Hippocampal formation (tissue), 2 donors: ENCODE results near the gene TMEM127.
A peak's percentile ranks its signal among the peaks of the same experiment; 100 is the strongest.
"Not testable (repeated sequence)": the region's sequence is repeated elsewhere in the genome, so short reads cannot be mapped to it uniquely, and the experiment has no call there.

Experiments
- DNase-seq, 2 donors: peaks; one replicate each; lab custom pipeline; 2025; lab: John Stamatoyannopoulos, UW

The TMEM127 gene

GRCh38 chr2:96264086-96264485 lies 1.7 kb downstream of the TMEM127 start:
- no peak for DNase-seq

DNA sequence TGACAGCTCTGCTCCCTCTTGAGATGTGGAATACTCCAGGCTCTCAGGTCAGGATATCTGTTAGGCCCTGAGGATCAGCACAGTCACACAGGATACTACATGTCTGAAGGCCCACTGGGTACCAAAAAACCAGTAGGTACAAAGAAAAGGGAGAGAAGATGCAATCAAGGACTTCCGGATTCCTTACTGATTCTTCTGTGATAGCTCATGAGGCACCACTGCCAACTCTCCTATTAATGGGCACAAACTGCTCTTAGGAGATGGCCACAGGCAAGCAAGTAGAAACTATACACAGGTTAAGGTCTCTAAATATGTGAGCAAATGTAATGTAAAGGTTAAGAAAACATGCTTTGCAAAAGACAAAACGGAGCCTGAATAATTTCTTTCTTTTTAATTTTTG lies 3.5 kb downstream of the TMEM127 start:
- no peak for DNase-seq

- DNase-seq: no peak
These were observed 4.3 kb downstream of the TMEM127 start for GRCh38 chr2:96261328-96262003.

GRCh38 chr2:96260387-96261260 lies 5.2 kb downstream of the TMEM127 start:
- DNase-seq: no peak

DNA sequence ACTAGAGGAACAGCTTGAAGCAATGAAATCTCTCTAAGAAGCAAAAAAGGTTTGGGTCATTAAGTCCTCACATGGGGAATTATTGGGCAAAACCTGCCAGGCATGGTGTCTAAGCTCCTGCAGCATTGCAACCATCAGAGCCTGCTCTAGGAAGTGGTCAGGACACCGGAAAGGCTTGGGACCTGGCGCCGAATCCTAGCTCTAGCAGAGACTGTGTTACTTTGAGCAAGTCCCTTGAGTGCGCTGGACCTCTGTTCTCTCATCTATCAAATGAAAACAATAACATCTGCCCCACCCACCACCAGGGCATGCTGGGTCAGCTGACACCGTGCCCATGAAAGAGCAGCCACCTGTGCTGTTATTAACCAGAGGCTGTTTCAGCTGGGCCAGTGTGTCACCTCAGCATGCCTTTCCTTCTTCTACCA lies 6.3 kb downstream of the TMEM127 start:
- no peak for DNase-seq

DNA sequence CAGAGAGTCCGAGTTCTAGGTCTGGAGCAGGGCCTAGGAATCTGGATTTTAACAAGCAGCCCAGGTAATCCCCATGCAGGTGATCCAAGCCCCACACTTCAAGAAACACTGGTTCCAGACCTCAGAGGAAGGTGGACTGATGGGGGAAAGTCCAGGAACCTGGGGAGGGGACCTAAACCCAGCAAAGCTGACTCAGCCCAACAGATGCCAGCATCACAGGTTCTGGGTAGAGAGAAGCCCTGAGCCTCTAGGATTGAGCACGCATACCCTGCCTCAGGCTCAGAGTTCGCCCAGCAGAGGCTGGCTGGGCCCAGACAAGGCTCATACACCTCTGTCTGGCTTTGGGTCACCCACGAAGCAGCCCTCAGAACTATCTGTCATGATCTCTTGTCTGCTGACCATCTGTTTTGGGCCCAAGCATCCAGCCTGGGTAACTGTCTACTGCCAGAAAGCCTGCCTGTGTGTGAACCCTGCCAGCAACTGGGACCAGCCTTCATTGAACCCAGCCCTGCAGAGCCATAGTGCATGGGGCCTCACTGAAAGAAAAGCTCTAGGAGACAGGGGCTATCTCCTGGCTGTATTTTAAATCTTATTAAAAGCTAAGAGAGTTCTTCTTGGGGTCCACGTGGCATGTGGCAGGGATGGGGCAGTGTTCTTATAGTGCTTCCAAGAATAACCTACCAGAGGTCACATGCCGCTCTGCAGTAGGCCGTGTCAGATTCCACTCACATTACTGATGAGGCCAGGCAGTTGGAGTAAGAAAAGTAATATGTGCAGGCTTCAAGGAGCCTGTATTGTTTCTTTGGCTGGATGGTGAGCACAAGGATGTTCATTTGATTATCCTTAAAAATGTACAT lies 7.4 kb downstream of the TMEM127 start:
- DNase-seq: no peak

DNA sequence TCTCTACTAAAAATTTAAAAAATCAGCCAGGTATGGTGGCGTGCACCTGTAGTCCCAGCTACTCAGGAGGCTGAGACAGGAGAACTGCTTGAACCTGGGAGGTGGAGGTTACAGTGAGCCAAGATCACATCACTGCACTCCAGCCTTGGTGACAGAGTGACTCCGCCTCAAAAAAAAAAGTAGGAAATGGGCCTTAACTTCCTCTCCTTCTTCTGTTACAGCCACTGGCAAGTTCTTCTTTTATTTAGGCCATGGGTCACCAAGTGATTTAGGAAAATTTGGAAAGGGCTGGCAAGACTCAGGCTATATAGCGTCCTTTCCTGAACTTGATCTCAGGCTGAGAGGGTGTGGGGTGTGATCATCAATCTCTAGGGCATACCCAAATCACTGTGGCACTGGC lies 8.1 kb downstream of the TMEM127 start:
- not testable (repeated sequence) for DNase-seq

GRCh38 chr2:96256611-96257113 lies 9.1 kb downstream of the TMEM127 start:
- DNase-seq: no peak

GRCh38 chr2:96254571-96254970 lies 11.2 kb downstream of the TMEM127 start:
- no peak for DNase-seq

DNA sequence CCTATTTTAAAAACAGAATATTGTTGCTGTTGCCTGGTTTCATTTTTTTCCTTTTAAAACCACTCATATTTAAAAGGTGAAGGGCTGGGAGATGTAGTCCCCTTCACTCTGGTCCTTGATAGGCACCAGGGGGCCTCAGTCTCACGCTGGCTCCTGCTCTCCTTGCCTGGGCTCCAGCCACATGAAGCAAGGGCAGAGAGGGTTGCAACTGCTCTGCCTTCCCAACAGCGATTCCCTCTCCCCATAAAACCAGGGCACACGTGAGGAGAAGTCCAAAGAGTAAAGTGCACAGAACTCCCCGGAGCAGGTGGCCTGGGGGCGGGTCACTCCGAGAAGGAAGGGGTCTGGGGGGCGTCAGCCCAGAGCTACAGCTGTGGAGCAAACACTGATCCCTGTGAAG lies 12.8 kb downstream of the TMEM127 start:
- DNase-seq: no peak

DNA sequence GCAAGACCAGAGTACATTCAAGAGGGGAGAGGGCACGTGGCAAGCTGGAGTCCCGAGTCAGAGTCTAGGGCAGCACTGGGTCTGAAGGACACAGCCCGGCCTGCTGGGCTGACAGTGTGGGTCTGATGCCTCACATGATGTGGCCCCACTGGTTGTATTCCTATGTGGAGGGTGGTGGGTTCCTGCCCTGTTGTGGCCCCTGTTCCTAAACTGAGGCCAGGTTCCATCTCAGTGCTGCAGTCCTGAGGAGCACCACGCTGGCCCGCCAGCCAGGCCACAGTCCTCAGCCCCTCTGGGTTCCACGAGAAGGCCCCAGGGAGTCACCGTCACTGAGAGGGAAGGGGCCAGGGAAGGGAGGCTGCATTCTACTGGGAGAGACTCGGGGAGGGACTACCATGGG lies 13.3 kb downstream of the TMEM127 start:
- DNase-seq: no peak

GRCh38 chr2:96251721-96252292 lies 14.0 kb downstream of the TMEM127 start:
- peak; percentile 25 to 32 for DNase-seq

GRCh38 chr2:96250188-96250587 lies 15.6 kb downstream of the TMEM127 start:
- DNase-seq: no peak

GRCh38 chr2:96249654-96250053 lies 16.1 kb downstream of the TMEM127 start:
- no peak for DNase-seq

- no peak for DNase-seq
These were observed 17.2 kb downstream of the TMEM127 start for GRCh38 chr2:96248624-96249023.

GRCh38 chr2:96247896-96248295 lies 17.9 kb downstream of the TMEM127 start:
- no peak for DNase-seq

- DNase-seq: no peak
These were observed 18.8 kb downstream of the TMEM127 start for GRCh38 chr2:96247009-96247408.

DNA sequence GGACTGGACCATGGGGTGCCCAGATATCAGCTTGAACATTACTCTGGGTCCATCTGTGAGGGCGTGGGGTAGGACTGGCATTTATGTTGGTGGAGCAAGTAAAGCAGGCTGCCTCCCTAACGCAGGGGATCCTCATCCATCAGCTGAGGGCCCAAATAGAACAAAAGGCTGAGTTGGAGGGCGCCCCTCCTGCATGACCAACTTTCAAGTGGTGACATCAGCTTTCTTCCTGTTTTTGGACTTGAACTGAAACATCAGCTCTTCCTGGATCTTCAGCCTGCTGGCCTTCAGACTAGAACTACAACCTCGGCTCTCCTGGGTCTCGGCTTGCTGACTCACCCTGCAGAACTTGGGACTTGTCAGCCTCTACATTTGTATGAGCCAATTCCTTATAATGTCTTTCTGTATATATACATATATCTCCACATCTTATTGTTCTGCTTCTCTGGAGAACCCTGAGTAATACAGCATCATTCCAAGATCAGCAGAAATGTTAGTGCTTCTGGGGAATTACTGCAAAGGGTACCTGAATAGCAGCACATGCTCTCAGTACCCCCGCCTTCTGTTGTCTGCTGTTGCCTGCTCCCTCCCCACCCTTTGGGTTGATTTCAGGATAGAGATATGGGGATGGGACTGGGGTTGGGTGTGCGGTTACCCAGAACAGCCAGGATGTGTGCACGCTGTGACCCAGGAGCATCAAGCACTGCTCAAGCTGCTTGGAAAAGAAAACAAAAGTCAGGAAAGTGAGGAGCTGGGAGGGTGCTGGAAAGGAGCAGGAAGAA lies 20.0 kb downstream of the TMEM127 start:
- DNase-seq: no peak

DNA sequence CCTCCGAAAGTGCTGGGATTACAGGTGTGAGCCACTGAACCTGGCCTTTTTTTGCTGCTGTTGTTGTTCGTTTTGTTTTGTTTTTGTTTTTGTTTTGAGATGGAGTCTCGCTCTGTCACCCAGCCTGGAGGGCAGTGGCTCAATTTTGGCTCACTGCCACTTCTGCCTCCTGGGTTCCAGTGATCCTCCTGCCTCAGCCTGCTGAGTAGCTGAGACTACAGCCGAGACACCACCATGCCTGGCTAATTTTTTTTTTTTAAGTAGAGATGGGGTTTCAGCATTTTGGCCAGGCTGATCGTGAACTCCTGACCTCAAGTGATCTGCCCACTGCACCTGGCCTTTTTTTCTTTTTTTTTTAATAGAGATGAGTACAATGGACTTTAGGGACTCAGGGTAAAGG lies 22.0 kb downstream of the TMEM127 start:
- DNase-seq: no peak

DNA sequence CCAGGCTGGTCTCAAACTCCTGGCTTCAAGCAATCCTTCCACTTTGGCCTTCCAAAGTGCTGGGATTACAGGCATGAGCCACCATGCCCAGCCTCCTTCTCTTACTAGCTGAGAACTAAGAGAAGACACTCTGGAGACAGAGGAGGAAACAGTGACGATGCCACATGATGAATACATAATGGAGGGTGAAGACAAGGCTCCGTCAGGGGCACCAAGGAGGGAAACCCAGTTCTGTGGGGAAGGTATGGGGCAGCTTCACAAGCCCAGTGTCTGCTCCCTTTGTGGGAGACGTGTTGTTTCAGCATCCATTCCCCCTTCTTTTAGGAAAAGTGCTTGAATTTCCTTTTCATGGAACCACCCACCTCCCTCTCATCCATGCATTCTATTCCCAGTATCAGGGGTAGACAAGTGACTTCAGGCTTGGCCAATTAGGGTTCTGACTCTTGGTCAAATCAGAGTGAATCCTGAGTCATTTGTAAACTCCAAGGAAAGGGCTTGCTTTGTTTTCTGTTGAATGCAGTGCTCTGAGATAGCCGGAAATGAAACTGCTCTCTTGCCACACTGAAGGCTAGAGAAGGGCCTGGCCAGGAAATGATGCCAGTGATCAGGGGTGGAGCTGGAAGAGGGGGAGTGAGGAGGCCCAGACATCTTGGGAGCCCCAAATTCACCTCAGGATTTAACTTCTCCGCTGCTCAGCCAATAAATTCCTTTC lies 23.7 kb downstream of the TMEM127 start:
- peak; percentile 30 to 48 for DNase-seq
